Chondrocyte (in vitro differentiated cells): ENCODE results near the gene IL2RG. TPM values are rescaled to one million over a fixed set of nuclear protein-coding genes. Genes with fewer than 3 reads are reported as not detected.

Source experiments
- DNase-seq: peaks from one replicate; pipeline ENCODE4 v3.0.0; 2021; ENCODE audit warnings: mixed read lengths, low spot score
- H3K27ac Mint-ChIP-seq: one replicate; pipeline ENCODE4 v1.8.0; 2021; ENCODE audit warnings: mild to moderate bottlenecking, moderate library complexity, mixed read lengths; ENCODE audit not compliant: unreplicated experiment
- H3K27me3 Mint-ChIP-seq: 2 replicates; pipeline ENCODE4 v1.8.0; 2021; ENCODE audit warnings: low read depth, mixed read lengths
- H3K36me3 Mint-ChIP-seq: 2 replicates; pipeline ENCODE4 v1.8.0; 2021; ENCODE audit warnings: low read depth, mixed read lengths
- H3K4me1 Mint-ChIP-seq: 2 replicates; pipeline ENCODE4 v1.8.0; 2021; ENCODE audit warnings: low read depth, mild to moderate bottlenecking, mixed read lengths
- H3K4me3 Mint-ChIP-seq: one replicate; pipeline ENCODE4 v1.8.0; 2021; ENCODE audit warnings: mild to moderate bottlenecking, moderate library complexity, mixed read lengths; ENCODE audit not compliant: unreplicated experiment
- H3K9me3 Mint-ChIP-seq: 2 replicates; pipeline ENCODE4 v1.8.0; 2021; ENCODE audit warnings: low read depth, mixed read lengths
- CTCF ChIP-seq: fragments of 200-600 bp; sonication (generic); IDR thresholded peaks from 2 replicates; pipeline ENCODE4 v1.5.0; 2021; ENCODE audit warnings: antibody characterized with exemption, mild to moderate bottlenecking, moderate library complexity
- total RNA-seq: library from RNA; stranded (reverse); gene quantifications from 3 replicates; pipeline ENCODE4 v1.2.1, GENCODE V29; 2021

IL2RG gene
- total RNA-seq, 1 donor from 2014 or later, result not detected

- no peak for TF ChIP-seq CTCF
- no peak overlapping the region for H3K27ac Mint-ChIP-seq
- no peaks in the 10 kb centered on the region for H3K36me3 Mint-ChIP-seq
- DNase-seq, result no peak
- H3K27me3 Mint-ChIP-seq, result no peaks in the 10 kb centered on the region
- peaks cover 3% of the 10 kb centered on the region for H3K9me3 Mint-ChIP-seq
- H3K4me1 Mint-ChIP-seq, result peaks cover 8% of the 10 kb centered on the region
- peak overlapping the region; percentile 86 for H3K4me3 Mint-ChIP-seq
Observed at GRCh38 chrX:71096760-71097032, 14.7 kb downstream of the IL2RG start.

GRCh38 chrX:71095981-71096759, 15.2 kb downstream of the IL2RG start:
- TF ChIP-seq CTCF, result no peak
- H3K27ac Mint-ChIP-seq, result peak overlapping the region; percentile 89
- peaks cover 8% of the 10 kb centered on the region for H3K4me1 Mint-ChIP-seq
- peak overlapping the region; percentile 86 for H3K4me3 Mint-ChIP-seq
- peaks cover 3% of the 10 kb centered on the region for H3K9me3 Mint-ChIP-seq
- DNase-seq, result no peak
- no peaks in the 10 kb centered on the region for H3K36me3 Mint-ChIP-seq
- H3K27me3 Mint-ChIP-seq, result no peaks in the 10 kb centered on the region

GRCh38 chrX:71095555-71095980, 15.8 kb downstream of the IL2RG start, which contains the start of gene FOXO4:
TSS of gene FOXO4 (plus strand) at chrX:71095851. CDS start at chrX:71096529, 678 bp downstream.
- H3K4me3 Mint-ChIP-seq, result peak within 1 kb of the TSS; percentile 86

GRCh38 chrX:71095033-71095432, 16.3 kb downstream of the IL2RG start:
- H3K9me3 Mint-ChIP-seq, result peaks cover 3% of the 10 kb centered on the region
- H3K4me3 Mint-ChIP-seq, result peak overlapping the region; percentile 86
- no peak overlapping the region for H3K27ac Mint-ChIP-seq
- TF ChIP-seq CTCF, result no peak
- H3K27me3 Mint-ChIP-seq, result no peaks in the 10 kb centered on the region
- peaks cover 8% of the 10 kb centered on the region for H3K4me1 Mint-ChIP-seq
- H3K36me3 Mint-ChIP-seq, result no peaks in the 10 kb centered on the region
- no peak for DNase-seq

More at GRCh38 chrX:71095555-71095980, 15.8 kb downstream of the IL2RG start, which contains the start of gene FOXO4:
- peaks cover 3% of the 10 kb centered on the region for H3K9me3 Mint-ChIP-seq
- H3K27ac Mint-ChIP-seq, result peak within 1 kb of the TSS; percentile 89
- peaks cover 8% of the 10 kb centered on the region for H3K4me1 Mint-ChIP-seq
- TF ChIP-seq CTCF, result no peak
- DNase-seq, result peak; percentile 96
- no peaks in the 10 kb centered on the region for H3K27me3 Mint-ChIP-seq
- H3K36me3 Mint-ChIP-seq, result no peaks in the 10 kb centered on the region

GRCh38 chrX:71091263-71091662, 20.1 kb downstream of the IL2RG start:
- Mint-ChIP-seq H3K4me1 (peaks cover 4% of the 10 kb centered on the region), H3K9me3 (peaks cover 7% of the 10 kb centered on the region), H3K36me3 (no peaks in the 10 kb centered on the region), H3K27ac (no peak overlapping the region), H3K27me3 (no peaks in the 10 kb centered on the region), H3K4me3 (no peak overlapping the region)
- DNase-seq, result no peak
- TF ChIP-seq CTCF, result no peak
